GM12878 (cell line): Measurements from ENCODE around the gene LMNTD2. TPM values are rescaled to one million over a fixed set of nuclear protein-coding genes. Genes with fewer than 3 reads are reported as not detected.

Source experiments
- ATF2 ChIP-seq: IDR thresholded peaks from 2 replicates; pipeline ENCODE4 v1.6.1; 2012; ENCODE audit warnings: low read length, inconsistent platforms
- GATAD2B ChIP-seq: fragments of 450-650 bp; conservative IDR thresholded peaks from 2 replicates; pipeline ENCODE4 v1.6.1; 2017; ENCODE audit warnings: low read depth, mild to moderate bottlenecking, moderate library complexity
- MTA2 ChIP-seq: fragments of 450-650 bp; IDR thresholded peaks from 2 replicates; pipeline ENCODE4 v1.6.1; 2016; ENCODE audit warnings: low read depth, mild to moderate bottlenecking, moderate library complexity
- NFYB ChIP-seq: IDR thresholded peaks from 2 replicates; pipeline ENCODE4 v1.6.1; 2011; ENCODE audit warnings: low read depth, mild to moderate bottlenecking, low read length, improper control_type of control experiment, moderate library complexity; ENCODE audit not compliant: insufficient read depth
- NKRF ChIP-seq: fragments of 450-650 bp; conservative IDR thresholded peaks from 2 replicates; pipeline ENCODE4 v1.6.1; 2017; ENCODE audit warnings: mild to moderate bottlenecking, moderate library complexity
- NR2F1 ChIP-seq: fragments of 450-650 bp; conservative IDR thresholded peaks from 2 replicates; pipeline ENCODE4 v1.6.1; 2017; ENCODE audit warnings: mild to moderate bottlenecking
- RUNX3 ChIP-seq: IDR thresholded peaks from 2 replicates; pipeline ENCODE4 v1.6.1; 2012; ENCODE audit warnings: low read length, inconsistent platforms
- SMARCA5 ChIP-seq: fragments of 450-650 bp; IDR thresholded peaks from 2 replicates; pipeline ENCODE4 v1.6.1; 2017; ENCODE audit warnings: mild to moderate bottlenecking
- SREBF1 ChIP-seq: IDR thresholded peaks from 2 replicates; pipeline ENCODE4 v1.6.1; 2012; ENCODE audit warnings: mild to moderate bottlenecking, low read length
- TCF7 ChIP-seq: IDR thresholded peaks from 2 replicates; pipeline ENCODE4 v1.6.1; 2014; ENCODE audit warnings: antibody characterized with exemption, borderline replicate concordance
- ZBED1 ChIP-seq: IDR thresholded peaks from 2 replicates; pipeline ENCODE4 v1.6.1; 2016; ENCODE audit warnings: borderline replicate concordance
- polyA plus RNA-seq, 11 experiments: library from polyadenylated mRNA; depleted of rRNA in 4 of 11; unstranded in 6 of 11; stranded (reverse) in 5 of 11; fragments of >200 nt; fragmentation: Nextera tagmentation in 4 of 11; fragmentation: Illumina TruSeq in 1 of 11; extraction: Ambion mirVana in 4 of 11; extraction: Trizol in 1 of 11; gene quantifications; 1 replicate in 1 of 11; 2 replicates in 10 of 11; pipeline versions ENCODE4 v1.2.1 to v1.2.3, GENCODE V29; 2011 to 2016; ENCODE audit warnings: inconsistent platforms in 2 of 11, missing spikeins in 2 of 11, low read depth in 1 of 11
- total RNA-seq, 4 experiments: library from RNA; depleted of rRNA in 3 of 4; stranded (reverse); fragments of >200 nt in 3 of 4; fragmentation: Illumina TruSeq in 1 of 4; extraction: Trizol in 1 of 4; gene quantifications; 2 replicates each; pipeline versions ENCODE4 v1.2.1 to v1.2.3, GENCODE V29; 2013 to 2021
- TF ChIP-seq, protein P1 (sequence below): fragments of 450-650 bp; IDR thresholded peaks from 2 replicates; pipeline ENCODE4 v1.6.1; 2017; ENCODE audit warnings: mild to moderate bottlenecking, moderate library complexity
- TF ChIP-seq, protein P2 (sequence below): IDR thresholded peaks from 2 replicates; pipeline ENCODE4 v1.6.1; 2011; ENCODE audit warnings: mild to moderate bottlenecking, low read depth, low read length, moderate library complexity; ENCODE audit not compliant: insufficient replicate concordance
- TF ChIP-seq, protein P3 (sequence below): fragments of 450-650 bp; formaldehyde crosslinking; IDR thresholded peaks from 2 replicates; pipeline ENCODE4 v1.5.0; 2022; ENCODE audit warnings: mild to moderate bottlenecking, missing genetic modification characterization

LMNTD2 gene
- total and polyA plus RNA-seq, 10 of the 15 experiments (the other 5 are each of a cell fraction or from before 2014, with no cell fraction given), result 0.22 to 4.1 (median 1.3) TPM; not detected in 2

DNA sequence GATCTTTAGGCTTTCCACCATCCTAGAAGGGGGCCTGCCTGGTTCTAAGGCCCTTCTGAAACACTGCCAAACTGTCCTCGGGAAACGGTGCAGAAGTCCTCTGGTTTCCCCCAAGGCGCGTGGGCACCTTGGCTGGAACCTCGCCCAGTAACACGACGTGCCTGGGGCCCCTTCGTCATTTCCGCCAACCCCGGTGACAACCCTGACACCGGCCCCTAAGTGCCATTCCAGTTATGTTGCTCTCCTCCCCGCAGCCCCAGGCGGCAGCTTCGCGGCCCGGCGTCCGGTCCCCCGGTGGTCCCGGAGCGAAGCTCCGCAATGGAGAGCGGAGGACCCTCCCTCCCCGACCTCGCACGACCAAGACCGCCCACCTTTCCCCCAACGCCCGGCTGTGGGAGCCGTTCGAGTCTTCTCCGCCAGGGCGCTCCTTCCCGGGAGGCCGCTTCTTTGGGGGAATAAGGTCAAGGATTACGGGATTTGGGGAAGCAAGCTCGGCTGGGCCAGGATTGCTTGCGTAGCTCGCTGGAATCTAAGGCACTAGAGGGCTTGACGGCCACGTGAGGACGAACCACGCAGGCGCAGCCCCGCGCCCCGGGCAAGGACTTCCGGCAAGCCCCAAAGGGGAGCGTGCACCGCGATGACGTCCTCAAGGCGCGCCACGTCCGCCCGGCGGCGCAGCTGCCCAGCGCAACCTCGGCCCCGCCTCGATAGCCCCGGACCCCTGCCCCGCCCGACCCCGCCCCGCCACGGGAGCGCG is 54.1 kb downstream of the LMNTD2 start (continued):
- TF ChIP-seq, protein P1, sequence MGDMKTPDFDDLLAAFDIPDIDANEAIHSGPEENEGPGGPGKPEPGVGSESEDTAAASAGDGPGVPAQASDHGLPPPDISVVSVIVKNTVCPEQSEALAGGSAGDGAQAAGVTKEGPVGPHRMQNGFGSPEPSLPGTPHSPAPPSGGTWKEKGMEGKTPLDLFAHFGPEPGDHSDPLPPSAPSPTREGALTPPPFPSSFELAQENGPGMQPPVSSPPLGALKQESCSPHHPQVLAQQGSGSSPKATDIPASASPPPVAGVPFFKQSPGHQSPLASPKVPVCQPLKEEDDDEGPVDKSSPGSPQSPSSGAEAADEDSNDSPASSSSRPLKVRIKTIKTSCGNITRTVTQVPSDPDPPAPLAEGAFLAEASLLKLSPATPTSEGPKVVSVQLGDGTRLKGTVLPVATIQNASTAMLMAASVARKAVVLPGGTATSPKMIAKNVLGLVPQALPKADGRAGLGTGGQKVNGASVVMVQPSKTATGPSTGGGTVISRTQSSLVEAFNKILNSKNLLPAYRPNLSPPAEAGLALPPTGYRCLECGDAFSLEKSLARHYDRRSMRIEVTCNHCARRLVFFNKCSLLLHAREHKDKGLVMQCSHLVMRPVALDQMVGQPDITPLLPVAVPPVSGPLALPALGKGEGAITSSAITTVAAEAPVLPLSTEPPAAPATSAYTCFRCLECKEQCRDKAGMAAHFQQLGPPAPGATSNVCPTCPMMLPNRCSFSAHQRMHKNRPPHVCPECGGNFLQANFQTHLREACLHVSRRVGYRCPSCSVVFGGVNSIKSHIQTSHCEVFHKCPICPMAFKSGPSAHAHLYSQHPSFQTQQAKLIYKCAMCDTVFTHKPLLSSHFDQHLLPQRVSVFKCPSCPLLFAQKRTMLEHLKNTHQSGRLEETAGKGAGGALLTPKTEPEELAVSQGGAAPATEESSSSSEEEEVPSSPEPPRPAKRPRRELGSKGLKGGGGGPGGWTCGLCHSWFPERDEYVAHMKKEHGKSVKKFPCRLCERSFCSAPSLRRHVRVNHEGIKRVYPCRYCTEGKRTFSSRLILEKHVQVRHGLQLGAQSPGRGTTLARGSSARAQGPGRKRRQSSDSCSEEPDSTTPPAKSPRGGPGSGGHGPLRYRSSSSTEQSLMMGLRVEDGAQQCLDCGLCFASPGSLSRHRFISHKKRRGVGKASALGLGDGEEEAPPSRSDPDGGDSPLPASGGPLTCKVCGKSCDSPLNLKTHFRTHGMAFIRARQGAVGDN, result peak; percentile 94
- TF ChIP-seq ZBED1 (no peak), GATAD2B (0 out of 2 replicates have a peak, but pooled peaks have one; percentile 66), MTA2 (peak; percentile 22; the same call in 1 of the 2 replicates), SREBF1 (no peak), NR2F1 (peak; percentile 48; the same call in 1 of the 2 replicates), RUNX3 (peak; percentile 18), NFYB (no peak), ATF2 (no peak), TCF7 (no peak), NKRF (peak; percentile 92), SMARCA5 (no peak)
- TF ChIP-seq, protein P2, sequence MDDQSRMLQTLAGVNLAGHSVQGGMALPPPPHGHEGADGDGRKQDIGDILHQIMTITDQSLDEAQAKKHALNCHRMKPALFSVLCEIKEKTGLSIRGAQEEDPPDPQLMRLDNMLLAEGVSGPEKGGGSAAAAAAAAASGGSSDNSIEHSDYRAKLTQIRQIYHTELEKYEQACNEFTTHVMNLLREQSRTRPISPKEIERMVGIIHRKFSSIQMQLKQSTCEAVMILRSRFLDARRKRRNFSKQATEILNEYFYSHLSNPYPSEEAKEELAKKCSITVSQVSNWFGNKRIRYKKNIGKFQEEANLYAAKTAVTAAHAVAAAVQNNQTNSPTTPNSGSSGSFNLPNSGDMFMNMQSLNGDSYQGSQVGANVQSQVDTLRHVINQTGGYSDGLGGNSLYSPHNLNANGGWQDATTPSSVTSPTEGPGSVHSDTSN, result peak; percentile 12
- TF ChIP-seq, protein P3, sequence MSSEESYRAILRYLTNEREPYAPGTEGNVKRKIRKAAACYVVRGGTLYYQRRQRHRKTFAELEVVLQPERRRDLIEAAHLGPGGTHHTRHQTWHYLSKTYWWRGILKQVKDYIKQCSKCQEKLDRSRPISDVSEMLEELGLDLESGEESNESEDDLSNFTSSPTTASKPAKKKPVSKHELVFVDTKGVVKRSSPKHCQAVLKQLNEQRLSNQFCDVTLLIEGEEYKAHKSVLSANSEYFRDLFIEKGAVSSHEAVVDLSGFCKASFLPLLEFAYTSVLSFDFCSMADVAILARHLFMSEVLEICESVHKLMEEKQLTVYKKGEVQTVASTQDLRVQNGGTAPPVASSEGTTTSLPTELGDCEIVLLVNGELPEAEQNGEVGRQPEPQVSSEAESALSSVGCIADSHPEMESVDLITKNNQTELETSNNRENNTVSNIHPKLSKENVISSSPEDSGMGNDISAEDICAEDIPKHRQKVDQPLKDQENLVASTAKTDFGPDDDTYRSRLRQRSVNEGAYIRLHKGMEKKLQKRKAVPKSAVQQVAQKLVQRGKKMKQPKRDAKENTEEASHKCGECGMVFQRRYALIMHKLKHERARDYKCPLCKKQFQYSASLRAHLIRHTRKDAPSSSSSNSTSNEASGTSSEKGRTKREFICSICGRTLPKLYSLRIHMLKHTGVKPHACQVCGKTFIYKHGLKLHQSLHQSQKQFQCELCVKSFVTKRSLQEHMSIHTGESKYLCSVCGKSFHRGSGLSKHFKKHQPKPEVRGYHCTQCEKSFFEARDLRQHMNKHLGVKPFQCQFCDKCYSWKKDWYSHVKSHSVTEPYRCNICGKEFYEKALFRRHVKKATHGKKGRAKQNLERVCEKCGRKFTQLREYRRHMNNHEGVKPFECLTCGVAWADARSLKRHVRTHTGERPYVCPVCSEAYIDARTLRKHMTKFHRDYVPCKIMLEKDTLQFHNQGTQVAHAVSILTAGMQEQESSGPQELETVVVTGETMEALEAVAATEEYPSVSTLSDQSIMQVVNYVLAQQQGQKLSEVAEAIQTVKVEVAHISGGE (CRISPR knock-in tag), result no peak
